NCI-H748 (cell line): ENCODE measurements around the gene RIMS1.

Source experiments
- DNase-seq: peaks from one replicate; lab custom pipeline; 2025; ENCODE audit not compliant: unreplicated experiment; lab: John Stamatoyannopoulos, UW

Gene RIMS1, protein sequence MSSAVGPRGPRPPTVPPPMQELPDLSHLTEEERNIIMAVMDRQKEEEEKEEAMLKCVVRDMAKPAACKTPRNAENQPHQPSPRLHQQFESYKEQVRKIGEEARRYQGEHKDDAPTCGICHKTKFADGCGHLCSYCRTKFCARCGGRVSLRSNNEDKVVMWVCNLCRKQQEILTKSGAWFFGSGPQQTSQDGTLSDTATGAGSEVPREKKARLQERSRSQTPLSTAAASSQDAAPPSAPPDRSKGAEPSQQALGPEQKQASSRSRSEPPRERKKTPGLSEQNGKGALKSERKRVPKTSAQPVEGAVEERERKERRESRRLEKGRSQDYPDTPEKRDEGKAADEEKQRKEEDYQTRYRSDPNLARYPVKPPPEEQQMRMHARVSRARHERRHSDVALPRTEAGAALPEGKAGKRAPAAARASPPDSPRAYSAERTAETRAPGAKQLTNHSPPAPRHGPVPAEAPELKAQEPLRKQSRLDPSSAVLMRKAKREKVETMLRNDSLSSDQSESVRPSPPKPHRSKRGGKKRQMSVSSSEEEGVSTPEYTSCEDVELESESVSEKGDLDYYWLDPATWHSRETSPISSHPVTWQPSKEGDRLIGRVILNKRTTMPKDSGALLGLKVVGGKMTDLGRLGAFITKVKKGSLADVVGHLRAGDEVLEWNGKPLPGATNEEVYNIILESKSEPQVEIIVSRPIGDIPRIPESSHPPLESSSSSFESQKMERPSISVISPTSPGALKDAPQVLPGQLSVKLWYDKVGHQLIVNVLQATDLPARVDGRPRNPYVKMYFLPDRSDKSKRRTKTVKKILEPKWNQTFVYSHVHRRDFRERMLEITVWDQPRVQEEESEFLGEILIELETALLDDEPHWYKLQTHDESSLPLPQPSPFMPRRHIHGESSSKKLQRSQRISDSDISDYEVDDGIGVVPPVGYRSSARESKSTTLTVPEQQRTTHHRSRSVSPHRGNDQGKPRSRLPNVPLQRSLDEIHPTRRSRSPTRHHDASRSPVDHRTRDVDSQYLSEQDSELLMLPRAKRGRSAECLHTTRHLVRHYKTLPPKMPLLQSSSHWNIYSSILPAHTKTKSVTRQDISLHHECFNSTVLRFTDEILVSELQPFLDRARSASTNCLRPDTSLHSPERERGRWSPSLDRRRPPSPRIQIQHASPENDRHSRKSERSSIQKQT (N-terminal part only)

GRCh38 chr6:71886184-71887005 lies at the start of gene RIMS1:
TSS of gene RIMS1 (plus strand) at chr6:71886550. CDS start at chr6:71887024, 474 bp downstream.
- peak; percentile 82 for DNase-seq

GRCh38 chr6:71851214-71851613 lies 35.1 kb upstream of the RIMS1 start:
- no peak for DNase-seq

- DNase-seq: peak; percentile 35
These were observed 33.4 kb upstream of the RIMS1 start for GRCh38 chr6:71852948-71853347.

GRCh38 chr6:71855406-71855805 lies 30.9 kb upstream of the RIMS1 start:
- DNase-seq: peak; percentile 57

- no peak for DNase-seq
These were observed 7.3 kb upstream of the RIMS1 start for GRCh38 chr6:71879016-71879415.

DNA sequence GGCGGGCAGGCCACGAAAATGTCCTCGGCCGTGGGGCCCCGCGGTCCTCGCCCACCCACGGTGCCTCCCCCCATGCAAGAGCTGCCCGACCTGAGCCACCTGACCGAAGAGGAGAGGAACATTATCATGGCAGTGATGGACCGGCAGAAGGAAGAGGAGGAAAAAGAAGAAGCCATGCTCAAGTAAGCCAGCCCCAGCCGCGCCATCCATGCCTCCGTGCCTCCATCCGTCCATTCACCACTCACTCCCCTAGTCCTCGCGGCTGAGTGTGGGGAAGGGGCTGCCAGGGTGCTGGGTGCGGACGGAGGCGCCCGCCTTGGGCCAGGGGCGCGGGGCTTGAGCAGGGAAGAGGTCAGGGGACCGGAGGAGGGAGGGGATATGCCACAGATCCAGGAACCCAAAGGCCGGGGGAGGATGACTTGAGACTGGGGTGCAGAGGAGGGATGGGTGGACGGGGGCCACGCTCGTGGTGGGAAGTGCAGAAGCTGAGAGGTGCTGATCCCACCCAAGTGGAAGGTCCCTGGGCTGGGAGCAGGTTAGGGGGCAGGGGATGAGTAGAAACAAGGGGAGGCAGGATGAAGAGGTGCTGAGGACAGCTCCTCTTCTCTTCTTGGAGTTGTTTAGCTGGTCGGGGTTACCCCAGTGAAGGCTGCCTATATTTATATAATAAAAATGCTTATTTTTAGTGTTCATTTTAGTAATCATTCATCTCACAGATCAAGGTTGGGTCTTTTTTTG lies 825 bp downstream of the RIMS1 start:
- DNase-seq: no peak

DNA sequence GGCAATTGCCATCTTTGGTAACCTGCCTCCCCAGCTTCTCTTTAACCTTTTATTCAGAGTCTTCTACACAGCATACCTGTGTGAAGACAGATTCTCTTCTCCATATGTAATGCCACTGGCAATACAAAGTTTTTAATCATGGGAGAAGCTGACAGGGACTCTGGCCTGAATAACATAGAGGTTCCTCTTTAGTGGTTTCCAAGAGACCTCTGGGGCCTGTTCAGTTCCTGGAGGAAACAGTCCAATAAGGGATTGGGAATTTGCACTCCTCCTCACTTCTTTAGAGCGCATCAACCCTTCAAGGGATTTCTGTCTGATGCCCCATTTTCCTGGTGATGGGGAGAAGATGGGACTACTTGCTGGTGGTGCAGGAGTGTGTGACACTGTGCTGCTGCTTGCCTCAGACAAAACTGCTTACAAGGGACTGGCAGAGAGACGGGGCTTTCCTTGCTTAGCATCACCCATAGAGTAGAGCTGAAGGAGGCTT lies 1.4 kb downstream of the RIMS1 start:
- DNase-seq: no peak

- peak; percentile 30 for DNase-seq
These were observed 2.5 kb downstream of the RIMS1 start for GRCh38 chr6:71888756-71889340.

- DNase-seq: no peak
These were observed 3.0 kb downstream of the RIMS1 start for GRCh38 chr6:71889366-71889765.

DNA sequence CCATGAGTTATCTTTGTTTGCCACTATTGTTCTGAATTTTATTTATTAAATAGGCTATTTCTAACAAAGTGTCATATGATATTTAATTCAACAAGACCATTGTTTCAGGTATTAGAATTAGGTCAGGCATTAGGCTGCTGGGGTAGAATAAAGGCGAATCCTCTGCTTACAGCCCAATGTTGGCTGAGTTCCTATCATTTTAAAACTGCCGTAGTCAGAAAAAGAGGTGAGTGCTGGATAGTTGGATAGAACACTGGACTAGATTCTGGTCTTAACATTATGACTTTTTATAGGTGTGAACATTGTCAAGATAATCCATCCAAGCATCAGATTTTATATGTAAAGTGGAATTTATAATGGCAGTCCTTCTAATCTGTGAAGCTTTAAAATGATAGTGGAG lies 6.3 kb downstream of the RIMS1 start:
- DNase-seq: no peak

DNA sequence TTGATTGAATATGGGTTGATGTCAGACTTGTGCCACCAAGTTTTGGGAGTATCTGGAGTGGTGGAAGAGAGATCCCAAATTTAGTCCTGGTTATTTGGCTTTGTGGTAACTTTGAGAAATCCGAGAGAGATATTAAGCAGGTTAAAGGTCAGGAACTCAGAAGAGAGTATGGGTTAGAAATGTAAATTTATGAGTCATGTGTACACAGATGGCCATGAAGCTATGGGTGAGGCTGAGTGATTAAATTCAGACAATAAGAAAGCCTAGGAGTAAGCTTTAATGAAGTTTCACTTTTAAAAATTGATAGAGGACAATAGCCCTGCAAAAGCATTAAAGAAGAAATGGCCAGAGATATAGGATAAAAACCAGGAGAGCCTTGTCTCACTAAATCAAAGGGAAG lies 14.3 kb downstream of the RIMS1 start:
- no peak for DNase-seq

DNA sequence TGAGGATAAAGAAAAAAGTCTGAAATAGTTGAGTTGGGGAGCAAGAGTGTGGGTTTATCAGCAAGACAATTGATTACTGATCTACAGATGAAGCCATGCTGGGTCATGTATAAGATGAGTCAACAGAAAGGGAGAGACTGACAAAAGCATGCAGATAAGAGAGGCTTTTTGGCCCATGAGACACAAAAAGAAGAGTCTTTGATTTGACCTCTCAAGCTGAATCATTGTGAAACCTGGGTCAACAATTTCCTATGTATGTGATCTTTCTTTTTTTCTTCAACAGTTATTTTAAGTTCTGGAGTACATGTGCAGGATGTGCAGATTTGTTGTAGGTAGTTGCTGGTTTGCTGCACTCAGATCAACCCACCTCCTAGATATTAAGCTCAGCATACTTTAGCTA lies 15.9 kb downstream of the RIMS1 start:
- DNase-seq: no peak

DNA sequence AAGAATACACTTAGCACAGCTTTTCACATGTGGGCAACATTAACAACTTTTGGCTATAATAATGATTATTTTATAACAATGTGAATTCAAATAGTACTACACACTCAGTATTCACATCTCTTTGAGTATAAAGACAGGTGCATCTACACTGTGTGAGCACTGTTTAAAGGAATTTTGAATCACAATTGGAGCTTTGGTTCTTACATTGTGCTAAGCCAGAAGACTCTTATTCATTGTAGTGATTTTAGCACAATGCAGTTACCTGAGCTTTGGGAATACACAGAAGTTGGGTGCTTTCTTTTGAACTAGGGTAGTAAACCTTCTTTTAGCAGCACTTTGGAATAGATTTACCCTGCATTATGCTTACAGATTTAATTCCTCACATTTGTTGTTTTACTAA lies 20.5 kb downstream of the RIMS1 start:
- DNase-seq: no peak

- no peak for DNase-seq
These were observed 21.9 kb downstream of the RIMS1 start for GRCh38 chr6:71908162-71908765.

- no peak for DNase-seq
These were observed 27.3 kb downstream of the RIMS1 start for GRCh38 chr6:71913444-71914234.

DNA sequence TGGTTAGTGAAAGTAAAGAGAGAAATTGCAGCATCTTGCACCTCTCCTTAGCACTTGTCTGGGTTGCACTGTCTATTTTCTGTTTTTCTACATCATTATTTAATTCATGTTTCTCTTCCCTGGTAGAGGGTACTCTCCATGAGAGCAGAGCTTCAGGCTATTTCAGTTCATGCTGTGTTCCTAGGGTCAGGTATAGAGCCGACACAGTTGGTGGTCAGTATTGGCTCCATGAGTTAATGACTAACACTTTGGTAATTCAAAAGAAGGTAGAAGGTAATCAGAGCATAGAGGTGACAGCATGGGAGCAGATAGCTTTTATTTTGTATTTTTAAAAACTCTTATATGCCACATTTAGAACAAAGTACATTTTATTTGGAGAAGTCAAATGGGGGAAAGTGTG lies 42.7 kb downstream of the RIMS1 start:
- no peak for DNase-seq

GRCh38 chr6:71933881-71934280 lies 47.5 kb downstream of the RIMS1 start:
- no peak for DNase-seq

GRCh38 chr6:71965404-71965803 lies 79.1 kb downstream of the RIMS1 start:
- DNase-seq: peak; percentile 87
